HG03558 (cell line): ENCODE data around the gene FAM9B.
"Not testable (repeated sequence)": the region's sequence is repeated elsewhere in the genome, so short reads cannot be mapped to it uniquely, and the experiment has no call there.

Experiments
- ATAC-seq: cut with Tn5 transposase; IDR thresholded peaks from one replicate; pipeline ENCODE4 v1.9.1; 2021; ENCODE audit warnings: moderate number of reproducible peaks; ENCODE audit not compliant: unreplicated experiment; ENCODE audit errors: extremely low read depth

Gene FAM9B

DNA sequence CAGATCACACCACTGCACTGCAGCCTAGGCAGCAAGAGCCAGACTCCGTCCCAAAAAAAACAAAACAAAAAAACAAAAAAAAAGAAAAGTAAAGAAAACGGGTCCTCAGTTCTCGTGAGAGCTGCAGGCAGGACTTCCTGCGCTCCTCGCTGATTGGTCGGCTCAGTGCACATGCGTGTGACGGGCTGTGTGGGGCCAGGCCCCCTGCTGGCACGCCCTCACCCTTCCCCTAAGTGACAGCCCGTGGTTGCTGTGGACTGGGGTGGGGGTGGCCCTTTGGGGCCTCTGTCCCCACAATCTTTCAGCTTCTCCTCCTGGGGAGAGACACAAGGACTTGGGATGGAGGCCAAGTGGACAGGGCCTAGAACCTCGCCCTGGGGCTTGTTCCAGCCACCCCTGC, at the start of gene FAM9B:
Gene FAM9B (minus strand): TSS at position 139 of the 400 bp plus-strand sequence. CDS start 1,141 bp downstream, outside the sequence.
- ATAC-seq = no peak

- ATAC-seq = no peak
These were observed 47.3 kb upstream of the FAM9B start for GRCh38 chrX:9081271-9081670.

GRCh38 chrX:9074326-9074725, 40.4 kb upstream of the FAM9B start:
- ATAC-seq = no peak

- ATAC-seq = no peak
These were observed 38.4 kb upstream of the FAM9B start for GRCh38 chrX:9072281-9072680.

DNA sequence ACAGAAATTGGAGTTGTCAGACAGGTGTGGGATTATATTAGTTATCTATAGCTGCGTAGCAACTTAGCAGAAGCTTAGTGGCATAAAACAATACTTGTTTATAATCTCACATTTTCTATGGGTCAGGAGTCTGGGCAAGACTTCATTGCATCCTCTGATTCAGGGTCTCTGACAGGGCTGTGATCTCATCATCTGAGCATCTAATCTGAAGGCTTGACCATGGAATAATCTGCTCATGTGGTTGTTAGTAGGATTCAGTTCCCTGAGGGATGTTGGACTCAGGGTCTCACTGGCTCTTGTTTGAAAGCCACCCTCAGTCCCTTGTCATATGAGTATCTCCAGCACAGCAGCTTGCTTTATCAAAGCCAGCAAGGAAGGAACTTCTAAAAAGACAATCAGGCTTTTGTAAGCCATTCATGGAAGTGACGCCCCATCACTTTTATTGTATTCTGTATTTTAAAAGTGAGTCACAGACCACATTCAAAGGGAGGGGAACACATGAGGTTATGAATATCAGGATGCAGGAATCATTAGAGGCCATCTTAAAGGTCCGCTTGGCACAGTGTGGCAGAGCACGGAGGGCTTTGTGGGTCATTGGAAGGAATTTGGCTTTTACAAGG, 37.2 kb upstream of the FAM9B start:
- ATAC-seq = no peak

GRCh38 chrX:9069573-9069972, 35.6 kb upstream of the FAM9B start:
- ATAC-seq = no peak

DNA sequence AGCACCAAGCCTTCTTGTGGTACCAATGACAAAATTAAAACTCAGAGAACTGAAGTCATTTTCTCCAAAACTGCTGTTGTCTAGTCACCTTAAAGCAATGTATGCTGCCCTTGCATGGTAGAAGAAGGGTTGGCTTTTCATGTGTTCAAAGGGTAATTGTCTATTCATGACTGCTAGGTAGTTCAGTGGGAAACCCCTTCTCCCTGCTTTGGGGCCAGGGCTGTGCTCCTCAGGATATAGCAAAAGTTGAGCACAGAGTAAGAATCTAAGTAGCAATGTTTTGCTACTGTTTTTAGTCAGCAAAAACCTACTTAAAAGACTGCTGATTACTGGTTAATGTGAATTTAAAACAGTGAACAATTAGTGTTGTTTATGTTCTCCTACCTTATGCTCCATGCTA, 30.8 kb upstream of the FAM9B start:
- ATAC-seq = no peak

DNA sequence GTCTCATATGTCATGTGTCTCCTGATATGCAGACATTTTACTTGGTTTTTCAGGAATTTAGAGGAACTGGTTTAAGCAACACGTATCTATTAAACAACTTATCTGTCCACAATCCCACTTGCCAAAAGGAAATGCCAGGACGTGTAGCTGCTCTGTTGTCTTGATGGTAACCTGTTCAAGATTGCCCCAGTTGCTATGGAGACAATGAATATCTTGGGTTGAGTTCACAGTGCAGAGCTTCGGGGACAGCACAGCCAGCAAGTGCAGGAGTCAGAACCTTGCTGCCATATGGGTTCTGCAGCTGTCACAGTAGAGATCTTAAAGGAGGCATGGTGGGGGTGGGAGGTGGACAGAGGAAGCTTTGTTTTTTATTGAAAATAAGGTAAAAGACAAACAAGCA, 28.7 kb upstream of the FAM9B start:
- ATAC-seq = no peak

DNA sequence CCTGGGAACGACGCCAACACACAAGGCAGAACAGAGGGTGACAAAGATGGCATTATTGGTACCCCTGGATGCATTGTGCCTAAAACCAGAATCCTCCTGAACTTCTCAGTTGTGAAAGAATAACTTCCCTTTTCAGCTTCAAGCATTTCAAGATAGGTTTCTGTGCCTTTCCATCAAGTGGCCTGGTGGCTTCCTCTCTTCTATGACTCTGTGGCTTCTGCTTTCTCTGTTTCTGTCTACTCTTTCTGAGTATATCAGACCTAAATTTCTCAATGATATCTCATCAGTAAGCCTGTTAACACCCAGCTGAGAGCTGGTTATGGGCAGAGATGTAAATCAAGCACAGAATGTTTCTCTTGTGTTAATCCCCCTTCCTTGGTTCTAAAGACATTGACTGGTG, 21.4 kb upstream of the FAM9B start:
- ATAC-seq = no peak

DNA sequence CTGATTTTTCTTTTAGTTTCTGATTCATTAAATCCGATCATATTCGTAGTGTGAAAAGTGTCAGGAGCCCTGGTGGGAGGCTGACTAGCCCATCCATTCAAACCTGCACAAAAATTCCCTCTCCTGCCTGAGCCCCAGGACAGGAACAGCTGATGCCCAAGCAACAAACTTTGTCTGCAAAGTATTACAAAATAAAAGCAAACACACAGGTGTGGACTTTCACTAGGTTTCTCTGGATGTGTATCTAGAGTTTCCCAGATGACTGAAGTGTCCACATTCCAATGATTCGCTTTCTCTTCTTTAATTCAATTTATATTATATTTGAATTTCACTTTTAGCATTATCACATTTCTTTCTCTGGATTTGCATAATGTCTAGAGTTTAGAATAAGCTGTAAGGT, 18.2 kb upstream of the FAM9B start:
- ATAC-seq = no peak

DNA sequence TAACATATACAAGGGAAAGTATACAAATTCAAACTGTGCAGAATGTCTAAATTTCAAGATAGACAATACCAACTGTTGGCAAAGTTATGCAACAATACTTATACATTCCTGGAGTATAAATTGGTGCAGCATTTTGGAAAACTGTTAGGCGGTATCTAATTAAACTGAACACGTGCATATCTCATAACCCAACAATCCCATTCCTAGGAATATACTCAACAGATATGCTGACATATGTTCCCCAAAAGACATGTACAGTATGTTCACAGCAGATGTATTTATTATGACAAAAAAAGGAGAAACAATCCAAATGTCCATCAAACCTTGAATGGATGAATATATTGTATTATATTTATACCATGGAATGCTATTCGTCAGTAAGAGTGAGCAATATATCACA, 16.4 kb upstream of the FAM9B start:
- ATAC-seq = no peak

- ATAC-seq = no peak
These were observed 14.9 kb upstream of the FAM9B start for GRCh38 chrX:9048801-9049200.

DNA sequence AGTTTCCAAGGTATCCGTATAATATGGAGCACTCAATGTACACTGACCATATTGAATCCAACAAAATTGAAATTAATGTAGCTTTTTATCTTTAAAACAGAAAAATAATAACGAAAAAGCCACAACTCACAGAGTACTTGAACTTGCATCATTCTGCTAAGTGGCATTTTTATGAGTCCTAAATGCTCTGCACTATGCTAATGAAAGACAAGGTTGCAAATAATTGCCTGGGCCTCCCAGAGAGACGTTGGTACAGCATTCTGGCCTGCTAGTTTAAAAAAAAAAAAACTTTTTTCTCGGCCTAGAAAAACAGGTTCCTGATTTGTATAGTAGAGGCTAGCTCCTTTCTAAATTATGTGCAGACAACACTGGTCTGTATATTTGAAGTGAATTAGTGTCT, 4.3 kb upstream of the FAM9B start:
- ATAC-seq = no peak

- no peak for ATAC-seq
These were observed 3.4 kb upstream of the FAM9B start for GRCh38 chrX:9037296-9037695.

- no peak for ATAC-seq
These were observed 341 bp downstream of the FAM9B start for GRCh38 chrX:9033586-9033985.

DNA sequence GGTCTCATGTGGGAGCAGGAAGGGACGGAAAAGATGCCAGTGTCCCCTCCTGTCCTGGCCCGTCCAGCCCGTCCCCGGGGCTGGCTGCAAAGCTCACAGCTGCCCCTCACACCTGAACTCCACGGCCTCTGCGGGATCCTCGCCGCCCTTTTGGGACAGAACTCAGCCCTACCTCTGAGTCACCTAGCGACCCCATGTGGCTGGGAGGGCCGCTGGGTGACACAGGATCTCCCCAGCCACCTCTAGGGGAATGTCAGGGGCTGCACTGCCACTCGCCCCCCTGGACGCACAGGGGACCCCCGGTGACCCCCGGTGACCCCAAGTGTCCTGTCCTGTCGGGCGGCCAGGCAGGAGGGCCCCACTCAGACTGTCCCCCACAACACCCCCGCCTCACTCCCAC, 748 bp downstream of the FAM9B start:
- no peak for ATAC-seq

DNA sequence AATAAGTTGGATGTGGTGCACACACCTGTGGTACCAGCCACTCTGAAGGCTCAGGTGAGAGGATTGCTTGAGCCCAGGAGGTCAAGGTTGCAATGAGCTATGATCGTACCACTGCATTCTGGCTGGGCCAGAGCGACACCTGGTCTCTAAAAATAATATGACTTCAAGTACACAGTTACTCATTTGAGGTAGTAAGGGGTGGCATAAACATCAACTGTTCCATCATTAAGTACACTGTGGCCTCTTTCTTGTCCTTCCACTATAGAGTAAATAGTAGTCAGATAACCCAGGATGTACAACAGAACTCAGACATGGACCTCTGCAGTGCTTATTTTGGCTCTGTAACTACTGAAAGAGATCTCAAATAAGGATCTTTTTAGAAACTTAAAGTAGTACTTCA, 10.6 kb downstream of the FAM9B start:
- ATAC-seq = no peak

DNA sequence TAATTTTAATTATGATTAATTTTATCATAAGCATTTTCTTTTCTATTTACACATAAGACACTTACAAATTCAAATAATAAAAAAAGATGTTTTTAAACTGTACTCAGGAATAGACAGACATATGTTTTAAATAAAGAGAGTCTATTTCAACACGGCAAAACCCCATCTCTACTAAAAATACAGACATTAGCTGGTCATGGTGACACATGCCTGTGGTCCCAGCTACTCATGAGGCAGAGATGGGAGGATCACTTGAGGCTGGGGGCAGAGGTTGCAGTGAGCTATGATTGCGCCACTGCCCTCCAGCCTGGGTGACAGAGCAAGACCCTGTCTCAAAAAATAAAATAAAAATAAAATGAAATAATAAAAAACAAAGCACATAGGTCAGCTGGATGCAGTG, 14.8 kb downstream of the FAM9B start:
- ATAC-seq = no peak

GRCh38 chrX:9018332-9018731, 15.6 kb downstream of the FAM9B start:
- ATAC-seq = not testable (repeated sequence)

- ATAC-seq = no peak
These were observed 30.9 kb downstream of the FAM9B start for GRCh38 chrX:9003041-9003440.

GRCh38 chrX:8988446-8988845, 45.5 kb downstream of the FAM9B start:
- ATAC-seq = no peak

GRCh38 chrX:8987672-8988250, 46.2 kb downstream of the FAM9B start:
- ATAC-seq = no peak
